Measurements from ENCODE around the gene TNFRSF14. TPM values are rescaled to one million over a fixed set of nuclear protein-coding genes. Genes with fewer than 3 reads are reported as not detected.

The TNFRSF14 gene
- total RNA-seq, 4 donors from 2014 or later: 3.4 to 11.5 (median 5.0) TPM

DNA sequence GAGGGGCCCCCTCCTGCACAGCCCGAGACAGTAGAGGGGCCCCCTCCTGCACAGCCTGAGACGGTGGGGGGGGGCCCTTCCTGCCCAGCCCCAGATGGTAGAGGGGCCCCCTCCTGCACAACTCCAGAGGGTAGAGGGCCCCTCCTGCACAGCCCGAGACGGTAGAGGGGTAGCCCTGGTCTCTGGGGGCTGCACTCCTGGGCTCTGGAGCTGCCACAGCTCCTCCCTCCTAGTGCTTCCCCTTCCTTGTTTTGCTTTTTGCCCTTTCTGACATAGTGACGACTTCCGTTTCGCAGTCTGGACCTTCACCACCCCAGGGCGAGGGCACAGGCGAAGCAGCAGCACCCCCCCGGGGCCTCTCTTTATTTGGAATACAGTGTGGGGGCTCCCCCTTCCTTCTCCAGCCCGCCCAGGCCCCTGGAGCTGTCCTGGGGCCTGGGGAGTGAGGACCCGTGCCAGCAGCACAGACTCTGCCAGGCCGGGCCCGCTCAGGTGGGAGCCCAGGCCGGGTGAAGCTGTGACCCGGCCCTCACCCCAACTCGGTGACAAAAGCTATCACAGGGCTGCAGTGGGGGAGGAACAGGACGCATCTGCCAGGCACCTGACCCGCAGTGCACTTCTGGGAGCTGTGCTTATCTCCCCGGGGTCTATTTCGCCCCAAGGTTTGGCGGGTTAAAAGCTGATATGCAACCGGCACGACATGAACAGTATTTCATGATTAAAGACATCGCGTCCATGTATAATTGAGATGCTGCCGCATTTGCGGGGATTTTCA, 29.3 kb downstream of the TNFRSF14 start:
- peaks cover 4 to 10% (median 9%) of the 10 kb centered on the region in 3 donors for H3K27me3 ChIP-seq

DNA sequence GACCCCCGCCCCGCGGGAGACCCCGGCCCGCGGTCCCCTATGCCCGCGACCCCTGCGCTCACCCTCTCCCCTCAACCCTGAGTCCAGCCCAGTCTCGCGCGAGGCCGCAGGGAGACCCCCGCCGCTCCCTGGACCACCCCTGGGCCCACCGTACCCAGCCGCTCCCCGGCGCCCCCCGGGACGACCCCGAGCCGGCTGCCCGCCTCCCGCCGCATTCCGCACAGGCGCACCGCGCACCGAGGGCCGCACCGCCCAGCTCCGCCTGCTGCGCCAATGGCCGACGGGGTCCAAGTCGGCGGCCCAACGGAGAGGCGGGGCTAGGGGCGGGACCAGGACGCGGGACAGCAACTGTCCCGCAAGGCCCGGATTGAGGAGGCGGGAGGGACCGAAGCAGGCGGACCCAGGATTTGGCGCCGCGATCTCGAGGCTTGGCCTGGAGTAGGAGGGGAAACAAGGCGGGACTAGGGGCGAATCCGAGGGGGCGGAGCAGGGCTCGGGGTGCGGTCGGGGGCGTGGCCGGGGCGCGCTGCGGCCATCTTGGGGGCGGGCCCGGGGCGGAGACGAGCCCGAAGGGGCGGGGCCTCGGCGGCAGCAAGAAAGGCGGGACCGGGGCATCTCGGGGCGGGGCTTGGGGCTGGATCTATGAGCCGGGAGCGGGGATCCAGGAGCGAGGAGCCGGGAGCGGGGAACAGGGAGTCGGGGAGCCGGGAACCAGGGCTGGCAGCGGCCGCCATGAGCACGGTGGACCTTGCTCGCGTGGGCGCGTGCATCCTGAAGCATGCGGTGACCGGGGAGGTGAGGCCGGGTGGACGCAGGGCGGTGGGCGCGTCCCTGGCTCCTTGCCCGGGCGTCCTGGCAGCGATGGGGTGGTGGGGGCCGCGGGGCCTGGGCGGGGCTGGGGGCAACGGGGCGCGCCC, 30.2 kb downstream of the TNFRSF14 start, which contains the start of gene PRXL2B:
TSS of gene PRXL2B (plus strand) at position 624 of the 917 bp plus-strand sequence. CDS start at position 733, 109 bp downstream.
- TF ChIP-seq POLR2A (IDR thresholded peaks at IDR 0.05): peak; percentile 79 to 83
- TF ChIP-seq, protein P1, sequence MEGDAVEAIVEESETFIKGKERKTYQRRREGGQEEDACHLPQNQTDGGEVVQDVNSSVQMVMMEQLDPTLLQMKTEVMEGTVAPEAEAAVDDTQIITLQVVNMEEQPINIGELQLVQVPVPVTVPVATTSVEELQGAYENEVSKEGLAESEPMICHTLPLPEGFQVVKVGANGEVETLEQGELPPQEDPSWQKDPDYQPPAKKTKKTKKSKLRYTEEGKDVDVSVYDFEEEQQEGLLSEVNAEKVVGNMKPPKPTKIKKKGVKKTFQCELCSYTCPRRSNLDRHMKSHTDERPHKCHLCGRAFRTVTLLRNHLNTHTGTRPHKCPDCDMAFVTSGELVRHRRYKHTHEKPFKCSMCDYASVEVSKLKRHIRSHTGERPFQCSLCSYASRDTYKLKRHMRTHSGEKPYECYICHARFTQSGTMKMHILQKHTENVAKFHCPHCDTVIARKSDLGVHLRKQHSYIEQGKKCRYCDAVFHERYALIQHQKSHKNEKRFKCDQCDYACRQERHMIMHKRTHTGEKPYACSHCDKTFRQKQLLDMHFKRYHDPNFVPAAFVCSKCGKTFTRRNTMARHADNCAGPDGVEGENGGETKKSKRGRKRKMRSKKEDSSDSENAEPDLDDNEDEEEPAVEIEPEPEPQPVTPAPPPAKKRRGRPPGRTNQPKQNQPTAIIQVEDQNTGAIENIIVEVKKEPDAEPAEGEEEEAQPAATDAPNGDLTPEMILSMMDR (IDR thresholded peaks at IDR 0.05 in 4 of 5, conservative IDR thresholded peaks at IDR 0.05 in 1 of 5): no peak
- no peaks in the 10 kb centered on the region for H3K36me3 ChIP-seq
- in situ Hi-C loops (cut with MboI; ENCODE audit: low sequenced_read_pairs in 4 of 4): loop anchor here in 2 of 4 donors (25.0 kb wide), 1 partner anchor 399 kb away; the partner anchor contains the start of gene FAAP20 (in 2 of the 2)

More for the DNA sequence above, 29.3 kb downstream of the TNFRSF14 start:
- intact Hi-C loops (cut with DNase I; ENCODE audit: low total_unique reads) (loop anchor here (1.0 to 5.0 kb wide), 4 partner anchors 37 to 388 kb away; partner anchors contain the start of genes PANK4 and PEX10), in situ Hi-C loops (cut with MboI; ENCODE audit: low sequenced_read_pairs in 4 of 4) (loop anchor here in 2 of 4 donors (25.0 kb wide), 1 partner anchor 398 kb away; the partner anchor contains the start of gene FAAP20 (in 2 of the 2))
- Histone ChIP-seq H3K27ac (peak overlapping the region; percentile 87 to 97 (median 91)), H3K4me1 (peaks cover 11 to 17% of the 10 kb centered on the region in 2 donors), H3K4me3 (peak overlapping the region; percentile 64 to 92 (median 70)), H3K9me3 (no peaks in the 10 kb centered on the region), H3K36me3 (no peaks in the 10 kb centered on the region)
- ATAC-seq (peak; percentile 25 to 49), DNase-seq (peak; percentile 33 to 63)
- peak; percentile 44 to 50 for TF ChIP-seq POLR2A (IDR thresholded peaks at IDR 0.05)
- TF ChIP-seq, protein P1 (IDR thresholded peaks at IDR 0.05 in 4 of 5, conservative IDR thresholded peaks at IDR 0.05 in 1 of 5): no peak

DNA sequence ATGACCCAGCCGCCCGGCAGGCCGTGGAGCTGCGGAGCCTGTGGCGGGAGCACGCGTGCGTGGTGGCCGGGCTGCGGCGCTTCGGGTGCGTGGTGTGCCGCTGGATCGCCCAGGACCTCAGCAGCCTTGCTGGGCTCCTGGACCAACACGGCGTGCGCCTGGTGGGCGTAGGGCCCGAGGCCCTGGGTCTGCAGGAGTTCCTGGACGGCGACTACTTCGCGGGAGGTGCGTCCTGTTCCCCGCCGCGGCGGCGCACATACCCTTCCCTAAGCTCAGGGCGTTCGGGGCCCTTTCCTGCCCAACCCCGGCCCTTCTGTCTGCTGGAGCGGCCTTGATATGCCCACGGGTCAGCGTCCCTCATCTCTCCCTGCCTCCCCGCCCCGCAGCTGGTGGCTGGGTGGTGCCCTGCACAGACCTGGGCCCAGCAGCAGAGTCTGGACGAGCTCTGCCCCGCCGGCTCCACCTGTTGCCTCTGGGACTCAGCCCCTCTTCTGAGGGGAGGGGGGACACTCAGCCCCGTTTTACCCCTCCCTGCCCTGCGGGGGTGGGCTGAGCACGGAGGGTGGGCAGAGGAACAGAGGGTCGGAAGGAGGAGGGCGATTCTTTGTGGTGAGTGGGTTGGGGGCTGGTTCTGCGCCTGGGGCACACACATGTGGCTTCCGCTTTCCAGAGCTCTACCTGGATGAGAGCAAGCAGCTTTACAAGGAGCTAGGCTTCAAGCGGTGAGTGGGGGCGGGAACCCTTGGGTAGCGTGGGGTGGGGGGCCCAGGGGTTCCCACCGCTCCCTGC, 31.1 kb downstream of the TNFRSF14 start:
- Histone ChIP-seq H3K27ac (peak overlapping the region; percentile 87 to 97 (median 91)), H3K4me3 (peak overlapping the region; percentile 65 to 92 (median 71)), H3K36me3 (no peaks in the 10 kb centered on the region), H3K9me3 (no peaks in the 10 kb centered on the region), H3K27me3 (no peaks in the 10 kb centered on the region), H3K4me1 (peaks cover 11 to 17% of the 10 kb centered on the region in 2 donors)
- ATAC-seq: no peak
- no peak for TF ChIP-seq POLR2A (IDR thresholded peaks at IDR 0.05)
- TF ChIP-seq, protein P1 (IDR thresholded peaks at IDR 0.05 in 4 of 5, conservative IDR thresholded peaks at IDR 0.05 in 1 of 5): no peak
- in situ Hi-C loops (cut with MboI; ENCODE audit: low sequenced_read_pairs in 4 of 4) (loop anchor here in 2 of 4 donors (25.0 kb wide), 1 partner anchor 400 kb away; the partner anchor contains the start of gene FAAP20 (in 2 of the 2)), intact Hi-C loops (cut with DNase I; ENCODE audit: low total_unique reads) (loop anchor here (5.0 kb wide), 1 partner anchor 390 kb away; no protein-coding TSS in a partner anchor)
- no peak for DNase-seq

More for the DNA sequence above, 30.2 kb downstream of the TNFRSF14 start, which contains the start of gene PRXL2B:
- DNase-seq (peak; percentile 98), ATAC-seq (peak; percentile 92 to 93)
- peak within 1 kb of the TSS; percentile 65 to 92 (median 71) for H3K4me3 ChIP-seq
- H3K27me3 ChIP-seq: peaks cover 0 to 8% (median 6%) of the 10 kb centered on the region in 3 donors
- H3K4me1 ChIP-seq: peaks cover 11 to 17% of the 10 kb centered on the region in 2 donors
- peak within 1 kb of the TSS; percentile 87 to 97 (median 91) for H3K27ac ChIP-seq
- intact Hi-C loops (cut with DNase I; ENCODE audit: low total_unique reads): loop anchor here (1.0 to 5.0 kb wide), 3 partner anchors 60 to 389 kb away; partner anchors contain the start of genes PANK4 and PEX10
- no peaks in the 10 kb centered on the region for H3K9me3 ChIP-seq
